HG03196 (cell line): ENCODE results near the gene HIVEP3.

ENCODE experiments used
- ATAC-seq: cut with Tn5 transposase; IDR thresholded peaks from one replicate; pipeline ENCODE4 v1.9.1; 2021; ENCODE audit not compliant: unreplicated experiment

The HIVEP3 gene

GRCh38 chr1:41850029-41850428 lies 68.7 kb downstream of the HIVEP3 start:
- ATAC-seq, result no peak

- no peak for ATAC-seq
Measured at GRCh38 chr1:41849211-41849759, 69.4 kb downstream of the HIVEP3 start.

- ATAC-seq, result no peak
Measured at GRCh38 chr1:41848216-41848952, 70.3 kb downstream of the HIVEP3 start.

GRCh38 chr1:41847733-41848132 lies 71.0 kb downstream of the HIVEP3 start:
- no peak for ATAC-seq

GRCh38 chr1:41846625-41847405 lies 71.9 kb downstream of the HIVEP3 start:
- no peak for ATAC-seq

GRCh38 chr1:41844781-41845272 lies 73.9 kb downstream of the HIVEP3 start:
- no peak for ATAC-seq

GRCh38 chr1:41844255-41844654 lies 74.5 kb downstream of the HIVEP3 start:
- no peak for ATAC-seq

GRCh38 chr1:41842993-41843755 lies 75.5 kb downstream of the HIVEP3 start:
- ATAC-seq, result no peak

GRCh38 chr1:41842326-41842725 lies 76.4 kb downstream of the HIVEP3 start:
- ATAC-seq, result no peak

- ATAC-seq, result no peak
Measured at GRCh38 chr1:41840592-41841246, 78.0 kb downstream of the HIVEP3 start.

- ATAC-seq, result no peak
Measured at GRCh38 chr1:41838266-41838665, 80.5 kb downstream of the HIVEP3 start.

- ATAC-seq, result no peak
Measured at GRCh38 chr1:41837691-41838090, 81.0 kb downstream of the HIVEP3 start.

- ATAC-seq, result no peak
Measured at GRCh38 chr1:41835485-41835884, 83.2 kb downstream of the HIVEP3 start.

GRCh38 chr1:41833519-41834000 lies 85.2 kb downstream of the HIVEP3 start:
- ATAC-seq, result no peak

GRCh38 chr1:41830726-41831125 lies 88.0 kb downstream of the HIVEP3 start:
- no peak for ATAC-seq

GRCh38 chr1:41827991-41828570 lies 90.6 kb downstream of the HIVEP3 start:
- no peak for ATAC-seq

GRCh38 chr1:41823471-41823870 lies 95.3 kb downstream of the HIVEP3 start:
- no peak for ATAC-seq

- no peak for ATAC-seq
Measured at GRCh38 chr1:41822866-41823265, 95.9 kb downstream of the HIVEP3 start.

GRCh38 chr1:41819843-41820242 lies 98.9 kb downstream of the HIVEP3 start:
- no peak for ATAC-seq

- no peak for ATAC-seq
Measured at GRCh38 chr1:41819069-41819468, 99.7 kb downstream of the HIVEP3 start.
